ENCODE data around the gene AXIN1.

The AXIN1 gene

GRCh38 chr16:352547-353403 lies at the start of gene AXIN1:
TSS of gene AXIN1 (minus strand) at chr16:352723. CDS start at chr16:347025, 5,698 bp downstream.
- CTCF ChIA-PET = interaction anchor here (0.6 to 2.0 kb wide), 4 partner anchors 9 to 50 kb away, joined by 3 to 4 read pairs (median 4); no protein-coding TSS in a partner anchor
- peak within 1 kb of the TSS; percentile 94 for H3K27ac ChIP-seq

GRCh38 chr16:401468-402348 lies 49.2 kb upstream of the AXIN1 start, which contains the start of gene DECR2:
TSS of gene DECR2 (plus strand) at chr16:401885. CDS start at chr16:401964, 79 bp downstream.
- DNase-seq (ENCODE audit: low spot score) = peak; percentile 95
- H3K27ac ChIP-seq = peak within 1 kb of the TSS; percentile 89
- ChIA-PET CTCF (interaction anchor here (0.5 to 0.9 kb wide), 4 partner anchors 16 to 80 kb away, joined by 3 to 5 read pairs (median 3); no protein-coding TSS in a partner anchor), POLR2A (ENCODE audit: low non-redundant PET) (interaction anchor here (0.6 to 1.1 kb wide), 3 partner anchors 8 to 23 kb away, joined by 3 to 6 read pairs (median 6); partner anchors contain the start of gene PGAP6)
- TF ChIP-seq CTCF (conservative IDR thresholded peaks at IDR 0.05; ENCODE audit: low read depth) = peak; percentile 73

More at GRCh38 chr16:352547-353403, at the start of gene AXIN1:
- POLR2A ChIA-PET (ENCODE audit: low non-redundant PET) = interaction anchor here (0.7 kb wide), 1 partner anchor 152 kb away, joined by 3 read pairs; no protein-coding TSS in a partner anchor
- peak; percentile 83 for DNase-seq (ENCODE audit: low spot score)
- peak; percentile 79 for TF ChIP-seq CTCF (conservative IDR thresholded peaks at IDR 0.05; ENCODE audit: low read depth)

- no peak for DNase-seq (ENCODE audit: low spot score)
- TF ChIP-seq CTCF (conservative IDR thresholded peaks at IDR 0.05; ENCODE audit: low read depth) = no peak
- peak overlapping the region; percentile 89 for H3K27ac ChIP-seq
- ChIA-PET POLR2A (ENCODE audit: low non-redundant PET) (interaction anchor here (0.7 kb wide), 1 partner anchor 89 kb away, joined by 3 read pairs; no protein-coding TSS in a partner anchor), CTCF (no interaction called here)
Measured at GRCh38 chr16:400061-400591, 47.6 kb upstream of the AXIN1 start.

DNA sequence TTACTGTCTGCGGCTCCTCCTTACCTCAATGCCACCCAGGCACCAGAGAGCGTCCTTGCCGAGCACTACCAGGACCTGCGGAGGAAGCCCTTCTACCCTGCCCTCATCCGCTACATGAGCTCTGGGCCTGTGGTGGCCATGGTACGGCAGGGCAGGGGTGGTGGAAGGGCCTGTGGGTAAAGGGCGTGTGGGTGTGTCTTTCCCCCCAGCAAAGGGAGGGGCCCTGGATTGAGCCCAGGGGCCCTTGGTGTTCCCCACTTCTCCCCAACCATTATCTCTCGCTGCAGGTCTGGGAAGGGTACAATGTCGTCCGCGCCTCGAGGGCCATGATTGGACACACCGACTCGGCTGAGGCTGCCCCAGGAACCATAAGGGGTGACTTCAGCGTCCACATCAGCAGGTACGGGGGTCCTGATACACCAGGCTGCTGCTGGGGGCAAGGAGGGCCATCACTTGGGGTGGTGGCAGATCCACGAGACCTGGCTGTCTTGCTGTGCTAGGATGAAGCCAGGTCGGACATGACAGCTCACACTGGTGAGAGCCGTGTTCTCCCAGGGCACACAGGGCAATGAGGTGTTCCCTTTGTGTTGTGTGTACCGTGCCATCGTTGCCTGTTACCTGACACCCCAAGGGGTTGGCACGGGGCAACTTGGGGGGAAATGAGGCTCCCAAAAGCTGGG lies 47.0 kb upstream of the AXIN1 start:
- peak overlapping the region; percentile 89 for H3K27ac ChIP-seq
- ChIA-PET CTCF (no interaction called here), POLR2A (ENCODE audit: low non-redundant PET) (no interaction called here)
- no peak for DNase-seq (ENCODE audit: low spot score)
- no peak for TF ChIP-seq CTCF (conservative IDR thresholded peaks at IDR 0.05; ENCODE audit: low read depth)

DNA sequence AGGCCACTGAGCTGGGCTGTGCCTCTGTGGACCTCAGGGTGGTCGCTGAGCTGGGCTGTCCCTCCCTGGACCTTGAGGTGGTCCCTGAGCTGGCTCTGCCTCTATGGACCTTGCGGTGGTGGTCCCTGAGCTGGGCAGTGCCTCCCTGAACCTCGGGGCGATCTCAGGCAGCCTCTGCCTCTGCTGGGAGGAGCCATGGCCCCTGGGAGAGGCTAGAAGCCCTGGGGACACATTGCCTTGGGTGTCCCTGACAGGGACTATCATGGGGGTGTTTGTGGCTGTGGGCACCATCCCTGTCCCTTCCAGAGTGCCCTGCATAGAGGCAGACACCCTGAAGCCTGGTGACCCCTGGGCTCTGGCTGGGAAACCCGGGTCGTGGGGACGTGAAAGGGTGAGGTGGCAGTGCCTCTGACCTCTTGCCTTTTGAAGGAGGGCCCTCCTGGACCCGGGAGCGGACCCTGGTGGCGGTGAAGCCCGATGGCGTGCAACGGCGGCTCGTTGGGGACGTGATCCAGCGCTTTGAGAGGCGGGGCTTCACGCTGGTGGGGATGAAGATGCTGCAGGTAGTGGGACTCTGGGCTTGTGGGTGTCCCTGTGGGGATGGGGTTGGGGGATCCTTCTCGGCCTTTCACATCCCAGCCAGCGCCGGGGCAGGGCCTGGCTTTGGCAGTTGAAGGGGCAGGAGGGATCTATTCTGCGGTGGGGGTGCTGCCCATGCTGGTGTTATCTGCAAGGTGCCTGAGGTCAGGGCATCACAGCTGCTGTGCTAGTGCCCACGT lies 46.2 kb upstream of the AXIN1 start:
- ChIA-PET POLR2A (ENCODE audit: low non-redundant PET) (no interaction called here), CTCF (interaction anchor here (1.3 kb wide), 1 partner anchor 15 kb away, joined by 5 read pairs; no protein-coding TSS in a partner anchor)
- peak overlapping the region; percentile 89 for H3K27ac ChIP-seq
- DNase-seq (ENCODE audit: low spot score) = no peak
- no peak for TF ChIP-seq CTCF (conservative IDR thresholded peaks at IDR 0.05; ENCODE audit: low read depth)

All from RWPE1 (cell line).